GM12864 (cell line): Measurements from ENCODE around the gene FAP.

ENCODE experiments used
- DNase-seq: peaks from one replicate; pipeline ENCODE4 v3.0.0-alpha.2; 2011; ENCODE audit warnings: low read depth
- H3K4me3 ChIP-seq: 2 replicates; pipeline ENCODE4 v1.5.1; 2011; ENCODE audit warnings: mild to moderate bottlenecking, low read depth, low read length, control low read depth
- CTCF ChIP-seq: IDR thresholded peaks from 2 replicates; pipeline ENCODE4 v1.5.1; 2011; ENCODE audit warnings: low read depth, mild to moderate bottlenecking, moderate library complexity, low read length, control low read depth, inconsistent platforms; ENCODE audit errors: missing control alignments

Gene FAP

GRCh38 chr2:162149940-162150339 lies 93.3 kb downstream of the FAP start:
- H3K4me3 ChIP-seq, result no peak overlapping the region
- no peak for DNase-seq
- no peak for TF ChIP-seq CTCF

GRCh38 chr2:162149466-162149865 lies 93.8 kb downstream of the FAP start:
- DNase-seq, result no peak

GRCh38 chr2:162148956-162149355 lies 94.3 kb downstream of the FAP start:
- no peak for DNase-seq
- no peak for TF ChIP-seq CTCF
- H3K4me3 ChIP-seq, result no peak overlapping the region

More at GRCh38 chr2:162149466-162149865, 93.8 kb downstream of the FAP start:
- TF ChIP-seq CTCF, result no peak
- H3K4me3 ChIP-seq, result no peak overlapping the region

- no peak for TF ChIP-seq CTCF
- DNase-seq, result no peak
Observed at GRCh38 chr2:162143969-162144368, 99.3 kb downstream of the FAP start.

GRCh38 chr2:162138310-162138709 lies 104.9 kb downstream of the FAP start:
- DNase-seq, result no peak
- TF ChIP-seq CTCF, result no peak

More at GRCh38 chr2:162143969-162144368, 99.3 kb downstream of the FAP start:
- H3K4me3 ChIP-seq, result no peak overlapping the region

GRCh38 chr2:162127422-162127821 lies 115.8 kb downstream of the FAP start:
- TF ChIP-seq CTCF, result no peak
- H3K4me3 ChIP-seq, result no peak overlapping the region
- no peak for DNase-seq

More at GRCh38 chr2:162138310-162138709, 104.9 kb downstream of the FAP start:
- H3K4me3 ChIP-seq, result no peak overlapping the region

- no peak for DNase-seq
- H3K4me3 ChIP-seq, result no peak overlapping the region
- TF ChIP-seq CTCF, result no peak
Observed at GRCh38 chr2:162126527-162126926, 116.7 kb downstream of the FAP start.
